ENCODE results near the gene IPPK.

- TF ChIP-seq REST (IDR thresholded peaks at IDR 0.05; ENCODE audit: insufficient read depth in 1 of 2, low read depth in 2 of 2, low read length in 1 of 2) (no peak), TCF7L2 (IDR thresholded peaks at IDR 0.05; ENCODE audit: low read depth, low read length) (no peak), CTCF (IDR thresholded peaks at IDR 0.05) (no peak), POLR2AphosphoS5 (IDR thresholded peaks at IDR 0.05; ENCODE audit: low read depth, low read length) (no peak)
These were observed 53.7 kb downstream of the IPPK start for GRCh38 chr9:92616199-92616641.
